ENCODE results near the gene MCL1.

MCL1 gene

DNA sequence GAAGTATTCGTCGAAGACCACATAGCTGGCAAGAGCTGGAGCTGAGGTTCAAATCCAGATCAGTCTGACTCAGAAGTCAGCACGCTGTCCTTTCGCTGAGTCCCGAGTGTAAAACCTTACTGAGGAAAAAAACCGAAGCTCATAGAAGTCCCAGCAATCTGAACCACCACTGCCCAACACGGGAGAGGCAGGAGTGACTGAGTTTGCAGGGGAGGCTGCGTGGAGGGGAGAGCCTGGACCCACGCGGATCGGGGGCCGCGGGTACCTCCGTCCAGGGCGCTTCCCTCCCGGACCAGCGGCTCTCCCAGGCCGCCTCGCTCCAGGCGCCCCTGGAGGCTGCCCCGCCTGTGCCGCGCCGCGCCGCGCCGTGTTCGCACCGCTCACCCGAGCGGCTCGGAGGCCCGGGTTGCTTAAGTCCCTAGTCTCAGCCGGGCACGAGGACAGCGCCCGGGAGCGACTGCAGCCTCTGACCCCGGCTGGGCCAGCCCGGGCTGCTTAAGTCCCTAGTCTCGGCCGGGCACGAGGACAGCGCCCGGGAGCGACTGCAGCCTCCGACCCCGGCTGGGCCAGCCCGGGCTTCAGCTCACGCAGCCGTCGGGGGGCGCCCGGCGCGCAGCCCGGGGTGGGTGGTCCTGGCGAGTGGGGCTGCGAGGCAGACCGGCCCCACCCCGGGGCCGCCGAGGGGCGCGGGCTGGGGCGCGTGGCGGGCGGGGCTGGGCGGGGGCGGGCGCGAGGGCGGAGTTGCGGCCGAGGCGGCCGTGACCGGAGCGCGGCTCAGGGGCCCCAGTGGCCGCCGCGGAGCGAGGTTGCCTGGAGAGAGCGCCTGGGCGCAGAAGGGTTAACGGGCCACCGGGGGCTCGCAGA, 30.5 kb downstream of the MCL1 start, which contains the start of gene ADAMTSL4:
TSS of gene ADAMTSL4 (plus strand) at position 777 of the 864 bp plus-strand sequence. CDS start 2,881 bp downstream, outside the sequence.
- H3K4me3 ChIP-seq (replicated peaks; ENCODE audit: low read depth, low read length), result peak within 1 kb of the TSS; percentile 42
- TF ChIP-seq, protein P1, sequence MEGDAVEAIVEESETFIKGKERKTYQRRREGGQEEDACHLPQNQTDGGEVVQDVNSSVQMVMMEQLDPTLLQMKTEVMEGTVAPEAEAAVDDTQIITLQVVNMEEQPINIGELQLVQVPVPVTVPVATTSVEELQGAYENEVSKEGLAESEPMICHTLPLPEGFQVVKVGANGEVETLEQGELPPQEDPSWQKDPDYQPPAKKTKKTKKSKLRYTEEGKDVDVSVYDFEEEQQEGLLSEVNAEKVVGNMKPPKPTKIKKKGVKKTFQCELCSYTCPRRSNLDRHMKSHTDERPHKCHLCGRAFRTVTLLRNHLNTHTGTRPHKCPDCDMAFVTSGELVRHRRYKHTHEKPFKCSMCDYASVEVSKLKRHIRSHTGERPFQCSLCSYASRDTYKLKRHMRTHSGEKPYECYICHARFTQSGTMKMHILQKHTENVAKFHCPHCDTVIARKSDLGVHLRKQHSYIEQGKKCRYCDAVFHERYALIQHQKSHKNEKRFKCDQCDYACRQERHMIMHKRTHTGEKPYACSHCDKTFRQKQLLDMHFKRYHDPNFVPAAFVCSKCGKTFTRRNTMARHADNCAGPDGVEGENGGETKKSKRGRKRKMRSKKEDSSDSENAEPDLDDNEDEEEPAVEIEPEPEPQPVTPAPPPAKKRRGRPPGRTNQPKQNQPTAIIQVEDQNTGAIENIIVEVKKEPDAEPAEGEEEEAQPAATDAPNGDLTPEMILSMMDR (IDR thresholded peaks at IDR 0.05; ENCODE audit: low read depth, low read length, missing control alignments), result no peak
- DNase-seq (ENCODE audit: extremely low read depth, low read depth), result no peak

DNA sequence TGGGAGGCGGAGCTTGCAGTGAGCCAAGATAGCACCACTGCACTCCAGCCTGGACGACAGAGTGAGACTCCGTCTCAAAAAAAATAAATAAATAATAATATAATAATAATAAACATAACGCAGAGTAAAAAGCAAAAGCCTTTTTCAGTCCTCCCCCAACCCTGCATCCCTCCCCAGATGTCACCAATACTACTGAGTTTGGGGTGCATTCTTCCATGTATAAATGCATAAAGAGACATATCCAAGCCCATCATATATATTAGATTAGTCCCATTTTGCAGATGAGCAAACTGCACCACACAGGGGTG, 31.1 kb downstream of the MCL1 start:
- DNase-seq (ENCODE audit: extremely low read depth, low read depth), result no peak
- TF ChIP-seq, protein P1 (IDR thresholded peaks at IDR 0.05; ENCODE audit: low read depth, low read length, missing control alignments), result no peak
- H3K4me3 ChIP-seq (replicated peaks; ENCODE audit: low read depth, low read length), result peak overlapping the region; percentile 42

DNA sequence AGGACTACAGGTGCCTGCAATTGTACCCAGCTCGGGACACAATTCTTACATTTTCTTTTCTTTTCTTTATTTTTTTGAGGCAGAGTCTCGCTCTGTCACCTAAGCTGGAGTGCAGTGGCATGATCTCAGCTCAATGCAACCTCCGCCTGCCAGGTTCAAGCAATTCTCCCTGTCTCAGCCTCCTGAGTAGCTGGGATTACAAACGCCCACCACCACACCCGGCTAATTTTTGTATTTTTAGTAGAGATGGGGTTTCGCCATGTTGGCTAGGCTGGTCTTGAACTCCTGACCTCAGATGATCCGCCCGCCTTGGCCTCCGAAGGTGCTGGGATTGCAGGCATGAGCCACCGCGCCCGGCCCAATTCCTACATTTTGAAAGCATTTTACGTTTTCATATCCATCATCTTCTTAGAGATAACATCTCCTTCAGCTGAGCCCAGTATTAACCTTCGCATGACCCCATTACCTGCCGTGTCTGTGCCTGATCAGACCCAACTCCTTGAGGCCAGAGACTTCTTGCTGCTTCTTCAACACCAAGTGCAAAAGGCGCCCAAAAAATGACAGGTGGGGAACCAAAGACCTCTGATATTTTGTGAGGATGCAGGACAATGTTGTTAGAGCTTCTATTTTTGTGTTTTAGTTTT, 33.0 kb downstream of the MCL1 start:
- TF ChIP-seq, protein P1 (IDR thresholded peaks at IDR 0.05; ENCODE audit: low read depth, low read length, missing control alignments), result no peak
- no peak overlapping the region for H3K4me3 ChIP-seq (replicated peaks; ENCODE audit: low read depth, low read length)
- DNase-seq (ENCODE audit: extremely low read depth, low read depth), result no peak

DNA sequence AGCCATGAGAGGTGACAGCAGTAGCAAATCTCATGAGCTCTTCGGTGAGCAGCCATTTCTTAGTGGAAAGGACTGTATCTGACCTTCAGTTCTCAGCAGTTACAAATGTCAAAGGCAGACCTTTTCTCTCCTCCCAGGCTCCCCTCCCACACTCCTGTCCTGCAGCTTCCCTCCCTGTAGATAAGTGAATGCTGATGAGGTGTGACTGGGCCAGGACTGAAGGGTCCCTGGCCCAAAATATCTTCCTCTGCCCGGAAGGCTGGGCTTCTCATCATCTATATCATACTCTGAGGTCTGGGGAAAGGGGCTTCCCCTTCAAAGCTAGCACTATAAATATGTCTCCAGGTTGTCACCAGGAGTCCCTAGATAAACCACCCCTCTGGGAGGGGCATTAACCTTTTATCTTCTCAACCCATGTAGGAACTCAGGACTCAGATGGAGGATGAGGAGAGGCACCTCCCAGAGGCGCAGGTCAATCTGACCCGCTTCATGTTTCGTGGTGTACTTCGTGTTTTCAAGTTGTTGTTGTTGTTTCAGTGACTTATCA, 33.9 kb downstream of the MCL1 start:
- DNase-seq (ENCODE audit: extremely low read depth, low read depth), result no peak
- H3K4me3 ChIP-seq (replicated peaks; ENCODE audit: low read depth, low read length), result no peak overlapping the region
- TF ChIP-seq, protein P1 (IDR thresholded peaks at IDR 0.05; ENCODE audit: low read depth, low read length, missing control alignments), result no peak

DNA sequence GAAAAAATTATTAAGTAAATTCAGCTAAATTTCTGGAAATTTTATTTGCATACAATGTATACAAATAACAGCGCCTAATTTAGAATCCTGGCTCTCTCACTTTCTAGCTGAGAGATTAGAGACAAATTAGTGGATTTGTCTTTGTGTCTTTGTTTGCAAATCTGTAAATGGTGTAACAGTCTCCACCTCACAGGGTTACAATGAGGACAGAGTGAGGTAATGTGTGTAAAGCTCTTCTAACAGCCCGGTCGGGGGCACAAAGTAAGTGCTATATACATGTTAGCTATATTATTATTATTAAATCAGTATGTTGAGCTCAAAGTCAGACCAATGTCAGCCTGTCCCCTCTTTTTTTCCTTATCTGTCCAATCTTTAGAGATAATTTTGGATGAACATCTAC, 35.2 kb downstream of the MCL1 start:
- TF ChIP-seq, protein P1 (IDR thresholded peaks at IDR 0.05; ENCODE audit: low read depth, low read length, missing control alignments), result no peak
- DNase-seq (ENCODE audit: extremely low read depth, low read depth), result no peak
- no peak overlapping the region for H3K4me3 ChIP-seq (replicated peaks; ENCODE audit: low read depth, low read length)

DNA sequence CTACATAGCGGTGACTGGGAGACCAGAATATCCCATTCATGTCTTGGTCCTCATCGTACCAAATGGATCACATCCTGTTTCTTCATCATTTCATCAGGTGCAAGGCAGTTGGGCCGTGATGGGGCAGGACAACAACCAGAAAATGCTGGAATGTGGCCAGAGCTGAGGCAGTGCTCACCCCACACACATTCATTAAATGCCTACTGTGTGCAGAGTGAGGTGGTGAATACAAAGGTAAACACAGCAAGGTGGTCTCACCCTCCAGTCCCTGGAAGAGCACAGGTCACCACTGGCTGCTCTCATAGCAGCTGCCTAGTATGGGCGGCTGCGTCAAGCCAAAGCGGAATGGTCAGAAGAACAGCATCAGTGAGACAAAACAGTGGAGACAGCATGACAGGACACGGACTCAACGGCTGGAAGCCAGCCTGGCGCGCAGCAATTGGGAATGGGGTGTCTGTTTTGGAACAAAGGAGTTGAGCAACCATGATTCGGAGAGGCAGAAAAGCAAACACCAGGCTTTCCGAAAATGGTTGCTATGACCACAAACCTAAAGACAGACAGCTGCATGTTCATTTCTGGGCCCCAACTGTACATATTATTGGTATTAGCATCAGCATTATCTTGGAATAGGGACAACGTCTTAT, 35.8 kb downstream of the MCL1 start:
- no peak for DNase-seq (ENCODE audit: extremely low read depth, low read depth)
- no peak overlapping the region for H3K4me3 ChIP-seq (replicated peaks; ENCODE audit: low read depth, low read length)
- TF ChIP-seq, protein P1 (IDR thresholded peaks at IDR 0.05; ENCODE audit: low read depth, low read length, missing control alignments), result no peak
